Measurements from ENCODE around the gene PYY.
"Not testable (repeated sequence)": the region's sequence is repeated elsewhere in the genome, so short reads cannot be mapped to it uniquely, and the experiment has no call there.

PYY gene

GRCh38 chr17:43942051-43942685, 11.6 kb downstream of the PYY start, which contains the start of gene PPY:
Gene PPY, minus strand, starts transcription at chr17:43942476. Its CDS starts 822 bp downstream, at chr17:43941654.
- no peak for DNase-seq

- no peak for DNase-seq
These were observed 13.1 kb downstream of the PYY start for GRCh38 chr17:43940630-43941029.

- no peak for DNase-seq
These were observed 13.9 kb downstream of the PYY start for GRCh38 chr17:43939886-43940285.

- DNase-seq, result not testable (repeated sequence)
These were observed 14.3 kb downstream of the PYY start for GRCh38 chr17:43939452-43939851.

DNA sequence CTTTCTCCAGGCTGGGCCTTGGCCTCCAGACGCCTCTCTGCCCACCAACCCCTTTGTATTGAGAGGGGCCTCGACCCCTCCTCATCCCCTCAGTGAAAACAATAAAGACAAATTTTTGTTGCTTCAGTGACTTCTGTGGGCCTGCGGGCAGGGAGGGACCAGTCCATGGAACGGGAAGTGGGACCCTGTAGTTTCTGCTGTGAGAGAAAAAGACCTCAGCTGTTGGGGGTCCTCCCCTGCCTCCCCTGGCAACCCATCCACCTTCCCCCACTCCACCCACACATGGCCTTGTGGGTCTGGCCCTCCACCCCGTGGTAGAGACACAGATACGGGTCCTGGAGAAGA, 14.9 kb downstream of the PYY start:
- DNase-seq, result no peak

GRCh38 chr17:43936434-43936833, 17.3 kb downstream of the PYY start:
- DNase-seq, result no peak

DNA sequence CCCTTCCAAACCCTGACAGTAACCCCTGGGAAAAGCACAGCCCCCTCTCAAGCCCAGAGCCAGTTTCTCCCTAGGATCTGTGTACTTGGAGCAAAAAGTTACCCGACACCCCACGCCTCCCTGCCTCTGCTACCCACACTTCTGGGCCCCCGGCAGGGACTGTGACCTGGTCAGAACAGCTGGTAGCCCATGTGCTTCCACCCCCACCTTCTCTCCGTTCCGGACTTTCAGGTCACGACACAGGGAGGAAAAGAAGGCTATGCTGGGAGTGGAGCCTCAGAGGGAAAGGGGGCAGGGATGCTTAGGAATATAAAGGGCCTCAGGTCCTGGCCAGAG, 17.8 kb downstream of the PYY start:
- no peak for DNase-seq

DNA sequence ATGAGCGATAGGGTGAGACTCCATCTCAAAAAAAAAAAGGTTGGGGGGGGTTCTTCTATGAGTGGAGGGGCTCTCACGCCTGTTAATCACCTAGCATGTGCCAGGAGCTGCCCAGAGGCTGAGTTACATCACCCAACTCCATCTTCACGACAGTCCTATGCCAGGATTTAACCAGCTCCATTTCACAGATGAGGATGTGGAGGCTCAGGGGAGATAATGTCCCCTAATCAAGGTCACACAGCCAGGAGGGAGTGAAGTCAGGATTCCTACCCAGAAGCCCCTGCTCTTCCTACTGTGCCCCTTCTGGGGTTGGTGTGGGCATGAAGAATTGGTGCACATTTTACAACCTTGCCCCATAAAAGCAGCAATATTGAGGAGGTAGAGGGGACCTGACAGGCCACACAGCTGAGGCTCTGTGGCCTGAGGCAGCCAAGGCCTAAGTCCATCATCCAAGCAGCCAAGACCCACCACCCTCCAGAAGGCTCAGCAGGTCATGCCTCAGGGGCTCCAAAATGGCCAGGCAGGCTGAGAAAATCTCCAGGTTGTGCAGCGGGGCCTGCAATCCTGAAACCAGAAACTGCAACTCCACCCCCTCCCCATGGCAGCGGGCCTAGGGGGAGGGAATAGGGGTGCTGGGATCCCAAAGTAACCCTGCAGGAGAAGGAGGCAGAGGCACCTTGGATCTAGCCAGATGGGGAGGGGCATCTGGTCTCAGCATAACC, 18.4 kb downstream of the PYY start:
- DNase-seq, result no peak

DNA sequence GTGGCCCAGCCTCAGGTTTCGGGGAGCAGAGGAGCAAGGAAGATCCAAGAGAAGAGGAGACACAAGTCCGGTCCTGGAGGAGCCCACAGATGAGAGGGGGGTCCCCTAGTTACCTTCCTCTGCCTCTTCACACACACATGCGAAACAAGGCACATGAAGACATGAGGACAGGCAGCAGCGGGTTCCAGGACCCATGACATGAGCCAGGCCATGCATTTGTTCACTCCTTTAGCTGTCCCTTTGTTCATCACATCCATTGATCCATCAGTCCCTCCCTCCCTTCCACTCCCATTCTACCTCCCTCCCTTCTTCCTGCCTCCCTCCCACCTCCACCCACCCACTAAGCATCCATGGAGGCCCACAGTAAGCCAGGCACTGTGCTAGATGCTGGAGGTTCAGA, 20.8 kb downstream of the PYY start:
- no peak for DNase-seq

DNA sequence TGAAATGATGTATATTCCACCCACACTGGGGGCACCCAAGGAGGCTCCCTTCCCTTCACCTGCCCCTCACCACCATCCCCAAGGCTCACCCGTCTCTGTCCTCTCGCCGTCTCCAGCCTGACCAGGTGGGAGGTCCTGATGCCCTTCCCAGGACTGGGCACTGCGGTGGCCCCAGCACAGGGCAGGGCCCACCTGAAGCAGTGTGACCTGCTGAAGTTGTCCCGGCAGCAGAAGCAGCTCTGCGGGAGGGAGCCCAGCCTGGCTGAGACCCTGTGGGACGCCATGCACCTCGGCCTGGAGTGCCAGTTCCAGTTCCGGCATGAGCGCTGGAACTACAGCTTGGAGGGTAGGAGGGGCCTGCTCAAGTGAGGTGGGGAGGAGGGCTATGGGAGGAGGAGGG, 21.4 kb downstream of the PYY start:
- no peak for DNase-seq

GRCh38 chr17:43931062-43931571, 22.6 kb downstream of the PYY start:
- no peak for DNase-seq

GRCh38 chr17:43928609-43929008, 25.1 kb downstream of the PYY start:
- no peak for DNase-seq

DNA sequence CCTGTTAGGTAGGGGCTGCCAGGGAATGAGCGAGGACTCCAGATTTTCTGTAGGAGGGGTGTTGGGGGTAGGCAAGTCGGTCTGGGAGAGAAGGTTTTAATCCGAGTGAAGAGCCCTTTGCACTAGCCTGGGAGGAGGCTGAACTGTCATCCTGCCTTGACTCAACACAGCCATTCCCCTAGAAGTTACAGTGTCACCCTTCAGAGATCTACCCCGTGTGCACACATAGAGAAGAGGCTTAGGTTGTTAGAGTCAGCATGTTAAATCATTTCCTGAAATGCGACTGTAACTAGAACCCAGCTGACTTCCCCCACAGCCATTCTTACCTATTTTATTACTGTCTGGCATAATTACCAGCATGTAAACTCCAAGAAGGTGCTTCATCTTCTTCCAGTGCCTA, 25.8 kb downstream of the PYY start:
- not testable (repeated sequence) for DNase-seq

- no peak for DNase-seq
These were observed 26.5 kb downstream of the PYY start for GRCh38 chr17:43927060-43927864.

DNA sequence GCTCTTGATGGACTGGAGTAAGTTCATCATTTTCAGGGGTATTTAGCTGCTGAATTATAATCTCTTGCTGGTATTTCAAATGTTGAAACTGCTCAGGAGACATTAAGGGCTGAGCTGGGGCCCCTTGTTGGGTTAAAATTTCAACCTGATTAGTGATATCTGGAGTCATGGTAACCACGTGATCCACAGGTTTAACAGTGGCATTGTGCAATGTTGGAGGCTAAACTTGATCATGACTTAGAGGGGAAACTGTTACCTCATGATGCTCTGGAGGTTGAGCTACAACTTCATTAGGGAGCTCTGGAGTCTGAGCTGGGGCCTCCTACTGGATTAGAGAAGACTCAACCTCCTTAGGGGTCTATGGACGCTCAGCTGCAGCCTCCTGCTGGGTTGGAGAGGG, 29.2 kb downstream of the PYY start:
- no peak for DNase-seq

- no peak for DNase-seq
These were observed 33.1 kb downstream of the PYY start for GRCh38 chr17:43920500-43921095.

- no peak for DNase-seq
These were observed 35.7 kb downstream of the PYY start for GRCh38 chr17:43918026-43918389.

- no peak for DNase-seq
These were observed 36.3 kb downstream of the PYY start for GRCh38 chr17:43917348-43918025.

DNA sequence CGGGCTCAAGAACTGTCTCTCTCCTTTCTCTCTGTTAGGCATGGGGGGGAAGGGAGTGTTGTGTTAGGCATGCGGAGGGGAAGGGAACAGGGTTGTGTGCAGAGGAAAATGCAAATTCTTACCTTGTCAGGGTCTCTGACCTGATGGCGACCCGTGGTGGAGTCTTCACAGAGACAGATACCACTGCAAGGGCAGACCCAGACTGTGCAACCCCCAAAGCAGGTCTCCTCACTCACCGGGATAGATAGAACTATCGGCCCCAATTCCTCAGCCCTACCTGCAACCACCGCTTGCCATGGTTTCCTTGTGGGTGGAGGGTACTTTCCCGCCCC, 36.8 kb downstream of the PYY start:
- no peak for DNase-seq

DNA sequence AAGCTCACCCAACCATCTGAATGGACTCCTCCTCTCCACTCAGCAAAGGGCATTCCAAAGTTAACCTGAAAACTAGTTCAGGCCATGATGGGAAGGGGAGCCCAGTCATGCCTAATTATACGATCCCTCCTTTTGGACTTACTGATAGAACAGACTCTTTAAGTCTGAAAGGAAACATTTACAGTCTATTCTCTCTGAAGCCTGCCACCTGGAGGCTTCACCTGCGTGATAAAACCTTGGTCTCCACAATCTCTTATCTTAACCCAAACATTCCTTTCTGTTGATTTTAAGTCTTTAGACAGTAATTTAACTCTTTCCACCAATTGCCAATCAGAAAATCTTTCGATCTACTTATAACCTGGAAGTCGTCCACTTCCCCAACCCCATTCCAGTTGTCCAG, 37.4 kb downstream of the PYY start:
- DNase-seq, result no peak

- DNase-seq, result no peak
These were observed 38.2 kb downstream of the PYY start for GRCh38 chr17:43915559-43915958.

- no peak for DNase-seq
These were observed 39.3 kb downstream of the PYY start for GRCh38 chr17:43914451-43914850.

DNA sequence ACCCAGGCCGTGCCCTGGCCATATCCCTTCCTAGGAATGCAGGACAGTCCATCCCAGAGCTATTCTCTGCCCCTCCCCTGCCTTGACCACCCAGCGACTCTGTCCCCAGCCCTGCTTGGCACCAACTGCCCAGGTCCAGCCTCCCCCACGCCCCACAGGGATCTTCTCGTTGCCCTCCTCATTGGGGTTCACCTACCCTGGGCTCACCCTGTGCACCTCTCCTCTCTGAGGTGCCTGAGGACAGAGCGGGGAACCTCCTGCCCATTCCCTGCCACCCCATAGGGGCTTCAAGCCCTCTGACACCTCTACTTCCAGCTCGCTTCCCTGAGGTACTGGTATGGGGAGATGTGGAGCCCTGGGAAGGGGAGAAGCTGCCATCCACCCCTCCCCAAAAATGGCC, 40.2 kb downstream of the PYY start:
- no peak for DNase-seq

Measured in amniotic stem cell (primary cell).